Measurements from ENCODE around the gene PRSS56. TPM values are rescaled to one million over a fixed set of nuclear protein-coding genes. Genes with fewer than 3 reads are reported as not detected.

The PRSS56 gene
- total RNA-seq, 2 experiments from 2014 or later: not detected

GRCh38 chr2:232537079-232537478, 16.9 kb downstream of the PRSS56 start:
- no peaks in the 10 kb centered on the region for H3K9me3 Mint-ChIP-seq
- DNase-seq: no peak
- H3K4me1 Mint-ChIP-seq: peaks cover 8% of the 10 kb centered on the region
- no peak overlapping the region for H3K27ac Mint-ChIP-seq
- H3K4me3 Mint-ChIP-seq: no peak overlapping the region
- H3K27me3 Mint-ChIP-seq: peaks cover 6% of the 10 kb centered on the region
- no peaks in the 10 kb centered on the region for H3K36me3 Mint-ChIP-seq

DNA sequence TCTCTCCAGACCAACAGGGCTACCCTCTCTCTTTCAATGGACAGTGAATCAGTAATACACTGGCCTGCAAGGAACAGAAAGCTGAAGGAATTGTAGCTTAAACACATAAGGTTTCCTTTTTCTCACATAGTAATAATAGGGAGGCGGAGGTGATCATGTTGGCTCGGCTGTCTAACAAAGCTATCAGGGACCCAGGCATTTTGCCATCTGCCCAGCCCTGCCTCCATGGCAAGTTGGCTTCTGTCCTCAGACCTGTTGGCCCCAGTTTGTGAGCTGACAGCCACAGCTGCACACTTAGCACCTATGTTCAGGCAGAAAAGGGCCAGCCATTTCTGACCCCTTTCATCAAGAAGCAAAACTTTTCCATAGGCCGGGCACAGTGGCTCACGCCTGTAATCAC, 17.3 kb downstream of the PRSS56 start:
- DNase-seq: no peak
- Mint-ChIP-seq H3K27me3 (peaks cover 6% of the 10 kb centered on the region), H3K36me3 (no peaks in the 10 kb centered on the region), H3K9me3 (no peaks in the 10 kb centered on the region), H3K4me3 (no peak overlapping the region), H3K27ac (no peak overlapping the region), H3K4me1 (peaks cover 8% of the 10 kb centered on the region)

DNA sequence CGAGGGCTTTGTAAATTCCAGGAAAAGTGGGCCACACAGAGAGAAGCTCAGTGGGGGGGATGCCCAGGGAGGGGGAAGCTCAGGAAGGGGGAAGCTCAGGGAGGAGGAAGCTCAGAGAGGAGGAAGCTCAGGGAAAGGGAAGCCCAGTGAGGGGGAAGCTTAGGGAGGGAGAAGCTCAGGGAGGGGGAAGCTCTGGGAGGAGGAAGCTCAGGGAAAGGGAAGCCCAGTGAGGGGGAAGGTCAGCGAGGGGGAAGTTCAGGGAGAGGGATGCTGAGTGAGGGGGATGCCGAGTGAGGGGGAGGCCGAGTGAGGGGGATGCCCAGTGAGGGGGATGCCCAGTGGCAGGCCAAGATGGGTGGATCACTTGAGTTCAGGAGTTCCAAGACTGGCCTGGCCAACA, 18.5 kb downstream of the PRSS56 start:
- Mint-ChIP-seq H3K36me3 (no peaks in the 10 kb centered on the region), H3K27ac (no peak overlapping the region), H3K9me3 (no peaks in the 10 kb centered on the region), H3K4me1 (peaks cover 8% of the 10 kb centered on the region), H3K27me3 (peaks cover 6% of the 10 kb centered on the region), H3K4me3 (no peak overlapping the region)
- no peak for DNase-seq

- Mint-ChIP-seq H3K4me3 (no peak within 1 kb of the TSS), H3K9me3 (no peaks in the 10 kb centered on the region), H3K27me3 (peaks cover 6% of the 10 kb centered on the region), H3K27ac (no peak within 1 kb of the TSS), H3K4me1 (peaks cover 8% of the 10 kb centered on the region), H3K36me3 (peaks cover 3% of the 10 kb centered on the region)
- no peak for DNase-seq
These were observed 19.4 kb downstream of the PRSS56 start, which contains the start of gene CHRNG for GRCh38 chr2:232539298-232540231. Gene CHRNG (plus strand): TSS chr2:232539692. CDS start chr2:232539748, 56 bp downstream.

- Mint-ChIP-seq H3K36me3 (peaks cover 11% of the 10 kb centered on the region), H3K4me1 (peaks cover 9% of the 10 kb centered on the region), H3K27me3 (peaks cover 6% of the 10 kb centered on the region), H3K27ac (no peak overlapping the region), H3K9me3 (no peaks in the 10 kb centered on the region), H3K4me3 (no peak overlapping the region)
- DNase-seq: no peak
These were observed 20.4 kb downstream of the PRSS56 start for GRCh38 chr2:232540441-232541041.

GRCh38 chr2:232541195-232541960, 21.2 kb downstream of the PRSS56 start:
- DNase-seq: no peak
- Mint-ChIP-seq H3K27me3 (peaks cover 6% of the 10 kb centered on the region), H3K4me3 (no peak overlapping the region), H3K36me3 (peaks cover 19% of the 10 kb centered on the region), H3K4me1 (peaks cover 10% of the 10 kb centered on the region), H3K27ac (no peak overlapping the region), H3K9me3 (no peaks in the 10 kb centered on the region)

- H3K4me3 Mint-ChIP-seq: no peak overlapping the region
- no peak overlapping the region for H3K27ac Mint-ChIP-seq
- peaks cover 14% of the 10 kb centered on the region for H3K4me1 Mint-ChIP-seq
- H3K36me3 Mint-ChIP-seq: peaks cover 24% of the 10 kb centered on the region
- DNase-seq: no peak
- no peaks in the 10 kb centered on the region for H3K9me3 Mint-ChIP-seq
- peaks cover 6% of the 10 kb centered on the region for H3K27me3 Mint-ChIP-seq
These were observed 21.9 kb downstream of the PRSS56 start for GRCh38 chr2:232541961-232542714.

- H3K9me3 Mint-ChIP-seq: no peaks in the 10 kb centered on the region
- peaks cover 21% of the 10 kb centered on the region for H3K4me1 Mint-ChIP-seq
- no peak for DNase-seq
- H3K27me3 Mint-ChIP-seq: peaks cover 6% of the 10 kb centered on the region
- no peak overlapping the region for H3K27ac Mint-ChIP-seq
- peaks cover 31% of the 10 kb centered on the region for H3K36me3 Mint-ChIP-seq
- no peak overlapping the region for H3K4me3 Mint-ChIP-seq
These were observed 22.7 kb downstream of the PRSS56 start for GRCh38 chr2:232542715-232543467.

DNA sequence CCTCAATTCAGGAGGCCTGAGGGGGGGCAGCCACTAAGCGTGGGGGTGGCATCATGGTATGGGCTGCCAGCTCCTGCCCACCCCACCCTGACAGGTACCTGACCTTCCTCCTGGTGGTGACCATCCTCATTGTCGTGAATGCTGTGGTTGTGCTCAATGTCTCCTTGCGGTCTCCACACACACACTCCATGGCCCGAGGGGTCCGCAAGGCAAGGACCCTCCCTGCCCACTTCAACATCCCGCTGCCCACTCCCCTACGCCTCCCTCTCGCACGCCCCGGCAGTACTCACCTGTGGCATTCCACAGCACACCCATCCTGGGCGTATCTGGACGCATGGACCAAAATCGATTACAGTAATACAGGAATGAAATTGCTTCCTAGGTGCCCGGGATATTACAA, 23.3 kb downstream of the PRSS56 start:
- Mint-ChIP-seq H3K9me3 (peaks cover 4% of the 10 kb centered on the region), H3K36me3 (peaks cover 36% of the 10 kb centered on the region), H3K4me3 (no peak overlapping the region), H3K4me1 (peaks cover 22% of the 10 kb centered on the region), H3K27ac (no peak overlapping the region), H3K27me3 (peaks cover under 1% of the 10 kb centered on the region)
- DNase-seq: no peak

DNA sequence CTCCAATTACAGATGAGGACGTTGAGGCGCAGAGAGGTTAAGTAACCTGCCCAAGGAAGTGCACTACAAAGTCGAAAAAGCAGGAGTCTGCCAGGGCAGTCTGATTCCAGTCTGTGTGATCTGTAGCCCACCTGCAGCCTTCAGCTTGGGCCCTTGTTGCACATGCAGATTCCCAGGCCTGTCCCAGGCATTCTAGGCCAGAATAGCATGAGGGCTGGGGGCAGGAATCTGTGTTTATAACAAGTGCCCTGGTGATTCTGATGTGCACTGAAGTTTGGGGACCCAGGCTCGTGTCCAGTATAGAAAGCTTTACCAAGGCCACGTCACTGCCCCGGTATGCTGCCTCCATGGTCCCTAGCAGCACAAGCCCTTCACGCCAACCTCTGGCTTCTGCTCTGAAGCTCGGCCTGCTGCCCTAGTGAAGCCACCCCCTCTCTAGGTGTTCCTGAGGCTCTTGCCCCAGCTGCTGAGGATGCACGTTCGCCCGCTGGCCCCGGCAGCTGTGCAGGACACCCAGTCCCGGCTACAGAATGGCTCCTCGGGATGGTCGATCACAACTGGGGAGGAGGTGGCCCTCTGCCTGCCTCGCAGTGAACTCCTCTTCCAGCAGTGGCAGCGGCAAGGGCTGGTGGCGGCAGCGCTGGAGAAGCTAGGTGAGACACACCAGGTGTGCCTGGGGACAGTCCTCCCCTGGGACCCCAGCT, 23.9 kb downstream of the PRSS56 start:
- Mint-ChIP-seq H3K27ac (no peak overlapping the region), H3K4me1 (peaks cover 24% of the 10 kb centered on the region), H3K4me3 (no peak overlapping the region), H3K36me3 (peaks cover 42% of the 10 kb centered on the region), H3K9me3 (peaks cover 8% of the 10 kb centered on the region), H3K27me3 (no peaks in the 10 kb centered on the region)
- no peak for DNase-seq

DNA sequence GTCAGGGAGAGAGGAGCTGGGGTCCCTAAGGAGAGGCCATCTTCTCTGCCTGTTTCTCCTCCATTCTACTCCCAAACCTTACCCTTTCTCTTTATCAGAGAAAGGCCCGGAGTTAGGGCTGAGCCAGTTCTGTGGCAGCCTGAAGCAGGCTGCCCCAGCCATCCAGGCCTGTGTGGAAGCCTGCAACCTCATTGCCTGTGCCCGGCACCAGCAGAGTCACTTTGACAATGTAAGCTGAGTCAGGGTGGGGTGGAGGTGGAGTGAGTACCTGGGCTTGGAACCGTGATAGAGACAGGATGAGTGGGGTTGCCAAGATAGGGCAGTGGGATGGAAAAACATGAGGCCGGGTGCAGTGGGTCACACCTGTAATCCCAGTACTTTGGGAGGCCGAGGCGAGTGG, 24.5 kb downstream of the PRSS56 start:
- Mint-ChIP-seq H3K9me3 (peaks cover 8% of the 10 kb centered on the region), H3K27ac (no peak overlapping the region)

GRCh38 chr2:232545511-232546375, 25.6 kb downstream of the PRSS56 start:
- Mint-ChIP-seq H3K4me1 (peaks cover 30% of the 10 kb centered on the region), H3K36me3 (peaks cover 50% of the 10 kb centered on the region), H3K9me3 (peaks cover 8% of the 10 kb centered on the region), H3K27me3 (no peaks in the 10 kb centered on the region), H3K27ac (no peak overlapping the region), H3K4me3 (no peak overlapping the region)
- DNase-seq: no peak

More for the DNA sequence above, 24.5 kb downstream of the PRSS56 start:
- Mint-ChIP-seq H3K36me3 (peaks cover 48% of the 10 kb centered on the region), H3K4me1 (peaks cover 29% of the 10 kb centered on the region), H3K27me3 (no peaks in the 10 kb centered on the region), H3K4me3 (no peak overlapping the region)
- DNase-seq: no peak

DNA sequence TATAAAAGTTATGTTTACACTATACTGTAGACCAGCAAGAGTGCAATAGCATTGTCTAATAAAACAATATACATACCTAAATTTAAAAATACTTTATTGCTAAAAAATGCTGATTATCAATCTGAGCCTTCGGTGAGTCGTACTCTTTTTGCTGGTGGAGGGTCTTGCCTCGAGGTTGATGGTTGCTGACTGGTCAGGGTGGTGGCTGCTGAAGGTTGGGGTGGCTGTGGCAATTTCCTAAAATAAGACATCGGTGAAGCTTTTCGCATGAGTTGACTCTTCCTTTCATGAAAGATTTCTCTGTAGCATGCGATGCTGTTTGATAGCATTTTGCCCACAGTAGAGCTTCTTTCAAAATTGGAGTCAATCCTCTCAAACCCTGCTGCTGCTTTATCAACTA, 27.8 kb downstream of the PRSS56 start:
- Mint-ChIP-seq H3K4me3 (no peak overlapping the region), H3K27ac (no peak overlapping the region), H3K27me3 (no peaks in the 10 kb centered on the region), H3K36me3 (peaks cover 58% of the 10 kb centered on the region), H3K4me1 (peaks cover 47% of the 10 kb centered on the region), H3K9me3 (peaks cover 8% of the 10 kb centered on the region)
- DNase-seq: no peak
